Natural killer cell (primary cell): ENCODE data around the gene UROS. TPM values are rescaled to one million over a fixed set of nuclear protein-coding genes. Genes with fewer than 3 reads are reported as not detected.

ENCODE experiments used
- ATAC-seq, 3 donors: fragments of 150-1000 bp in 2 of 3; fragments of 200-7000 bp in 1 of 3; cut with Tn5 transposase; 1 replicate in 1 of 3; 2 replicates in 2 of 3; pipeline ENCODE4 v1.10.0; 2021; ENCODE audit warnings: mild to moderate bottlenecking in 2 of 3, moderate library complexity in 2 of 3
- DNase-seq, 2 donors: peaks; one replicate each; pipeline versions ENCODE4 v3.0.0 to v3.0.0-alpha.2; 2013 to 2021; ENCODE audit warnings: mixed read lengths in 1 of 2
- H3K27ac ChIP-seq: one replicate; pipeline ENCODE4 v1.5.1; 2013; ENCODE audit warnings: mild to moderate bottlenecking, low read length
- H3K27me3 ChIP-seq: one replicate; pipeline ENCODE4 v1.6.1; 2013; ENCODE audit warnings: low read length; ENCODE audit not compliant: control insufficient read depth, insufficient read depth
- H3K36me3 ChIP-seq: one replicate; pipeline ENCODE4 v1.6.1; 2013; ENCODE audit warnings: low read length; ENCODE audit not compliant: control insufficient read depth, insufficient read depth
- H3K4me1 ChIP-seq: one replicate; pipeline ENCODE4 v1.6.1; 2013; ENCODE audit warnings: low read length; ENCODE audit not compliant: control insufficient read depth, insufficient read depth
- H3K4me3 ChIP-seq: one replicate; pipeline ENCODE4 v1.5.1; 2013; ENCODE audit warnings: low read length
- H3K9me3 ChIP-seq: one replicate; pipeline ENCODE4 v1.6.1; 2013; ENCODE audit warnings: low read length; ENCODE audit not compliant: control insufficient read depth, insufficient read depth
- H3K27ac Mint-ChIP-seq, 2 donors: one replicate each; pipeline ENCODE4 v1.8.0; 2022; ENCODE audit warnings: mild to moderate bottlenecking in 2 of 2, mixed read lengths in 2 of 2, moderate library complexity in 1 of 2
- H3K27me3 Mint-ChIP-seq, 2 donors: one replicate each; pipeline ENCODE4 v1.8.0; 2022; ENCODE audit warnings: low read depth in 2 of 2, mixed read lengths in 2 of 2
- H3K36me3 Mint-ChIP-seq: one replicate; pipeline ENCODE4 v1.8.0; 2022; ENCODE audit warnings: mixed read lengths
- H3K4me1 Mint-ChIP-seq, 2 donors: one replicate each; pipeline ENCODE4 v1.8.0; 2022; ENCODE audit warnings: mixed read lengths in 2 of 2
- H3K4me3 Mint-ChIP-seq: one replicate; pipeline ENCODE4 v1.8.0; 2022; ENCODE audit warnings: mild to moderate bottlenecking, moderate library complexity, mixed read lengths
- H3K9me3 Mint-ChIP-seq, 2 donors: one replicate each; pipeline ENCODE4 v1.8.0; 2022; ENCODE audit warnings: mixed read lengths in 2 of 2
- WGBS: methylation state at CpG from one replicate; pipeline ENCODE4 v1.1.7; 2013; ENCODE audit warnings: missing lambda C conversion rate; ENCODE audit not compliant: insufficient coverage; 5-methylcytosine and 5-hydroxymethylcytosine counted together
- intact Hi-C: fragments of 100-400 bp; cut with micrococcal nuclease; formaldehyde crosslinking; loops from one replicate; pipeline ENCODE4 v1.14.2; 2022
- total RNA-seq, 4 donors: library from RNA; stranded (reverse); fragments of 120-200 nt in 1 of 4; gene quantifications; one replicate each; pipeline versions ENCODE4 v1.2.3 to v1.2.4, GENCODE V29; 2013 to 2022
- TF ChIP-seq, protein P1 (sequence below): fragments of 200-600 bp; IDR thresholded peaks from one replicate; pipeline ENCODE4 v1.8.0; 2022; ENCODE audit warnings: antibody characterized with exemption

UROS gene
- total RNA-seq, 3 donors from 2014 or later (not counting 1 experiment from before 2014, with no cell fraction given), result 29.1 to 42.5 (median 35.2) TPM

DNA sequence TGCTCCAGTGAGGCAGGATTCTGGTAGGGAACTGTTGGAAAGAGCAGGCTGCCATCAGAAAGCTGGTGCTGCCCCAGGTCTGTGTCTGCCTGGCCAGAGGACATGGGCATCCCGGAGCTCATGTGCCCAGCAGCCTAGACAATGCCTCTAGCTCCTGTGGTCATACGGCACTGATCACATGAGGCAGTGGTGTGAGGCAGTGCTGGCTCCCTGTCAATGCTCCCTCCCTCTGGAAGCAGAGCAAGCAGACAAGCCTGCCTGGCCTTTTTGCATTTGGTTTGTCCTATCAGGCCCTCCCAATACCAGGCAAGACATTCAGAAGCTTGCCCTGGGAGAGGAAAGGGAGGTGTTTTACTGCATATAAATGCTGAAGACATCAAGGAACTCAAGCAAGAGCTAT lies 27.9 kb downstream of the UROS start:
- intact Hi-C loops, result no loop called here
- ATAC-seq (no peak), DNase-seq (no peak)
- Mint-ChIP-seq H3K4me1 (peaks cover 9% of the 10 kb centered on the region in 2 donors), H3K27ac (peak overlapping the region in 1 of 2 donors; percentile 7), H3K9me3 (no peaks in the 10 kb centered on the region), H3K27me3 (no peaks in the 10 kb centered on the region), H3K36me3 (peaks cover 12% of the 10 kb centered on the region), H3K4me3 (no peak overlapping the region)
- H3K4me3 ChIP-seq, result no peak overlapping the region
- TF ChIP-seq, protein P1, sequence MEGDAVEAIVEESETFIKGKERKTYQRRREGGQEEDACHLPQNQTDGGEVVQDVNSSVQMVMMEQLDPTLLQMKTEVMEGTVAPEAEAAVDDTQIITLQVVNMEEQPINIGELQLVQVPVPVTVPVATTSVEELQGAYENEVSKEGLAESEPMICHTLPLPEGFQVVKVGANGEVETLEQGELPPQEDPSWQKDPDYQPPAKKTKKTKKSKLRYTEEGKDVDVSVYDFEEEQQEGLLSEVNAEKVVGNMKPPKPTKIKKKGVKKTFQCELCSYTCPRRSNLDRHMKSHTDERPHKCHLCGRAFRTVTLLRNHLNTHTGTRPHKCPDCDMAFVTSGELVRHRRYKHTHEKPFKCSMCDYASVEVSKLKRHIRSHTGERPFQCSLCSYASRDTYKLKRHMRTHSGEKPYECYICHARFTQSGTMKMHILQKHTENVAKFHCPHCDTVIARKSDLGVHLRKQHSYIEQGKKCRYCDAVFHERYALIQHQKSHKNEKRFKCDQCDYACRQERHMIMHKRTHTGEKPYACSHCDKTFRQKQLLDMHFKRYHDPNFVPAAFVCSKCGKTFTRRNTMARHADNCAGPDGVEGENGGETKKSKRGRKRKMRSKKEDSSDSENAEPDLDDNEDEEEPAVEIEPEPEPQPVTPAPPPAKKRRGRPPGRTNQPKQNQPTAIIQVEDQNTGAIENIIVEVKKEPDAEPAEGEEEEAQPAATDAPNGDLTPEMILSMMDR, result no peak
- H3K4me1 ChIP-seq, result peaks cover 16% of the 10 kb centered on the region
- H3K27ac ChIP-seq, result no peak overlapping the region
- H3K36me3 ChIP-seq, result peaks cover 29% of the 10 kb centered on the region
- 100% methylated on average over 2 of the region's 2 CpGs for WGBS
- no peaks in the 10 kb centered on the region for H3K27me3 ChIP-seq
- H3K9me3 ChIP-seq, result no peaks in the 10 kb centered on the region

DNA sequence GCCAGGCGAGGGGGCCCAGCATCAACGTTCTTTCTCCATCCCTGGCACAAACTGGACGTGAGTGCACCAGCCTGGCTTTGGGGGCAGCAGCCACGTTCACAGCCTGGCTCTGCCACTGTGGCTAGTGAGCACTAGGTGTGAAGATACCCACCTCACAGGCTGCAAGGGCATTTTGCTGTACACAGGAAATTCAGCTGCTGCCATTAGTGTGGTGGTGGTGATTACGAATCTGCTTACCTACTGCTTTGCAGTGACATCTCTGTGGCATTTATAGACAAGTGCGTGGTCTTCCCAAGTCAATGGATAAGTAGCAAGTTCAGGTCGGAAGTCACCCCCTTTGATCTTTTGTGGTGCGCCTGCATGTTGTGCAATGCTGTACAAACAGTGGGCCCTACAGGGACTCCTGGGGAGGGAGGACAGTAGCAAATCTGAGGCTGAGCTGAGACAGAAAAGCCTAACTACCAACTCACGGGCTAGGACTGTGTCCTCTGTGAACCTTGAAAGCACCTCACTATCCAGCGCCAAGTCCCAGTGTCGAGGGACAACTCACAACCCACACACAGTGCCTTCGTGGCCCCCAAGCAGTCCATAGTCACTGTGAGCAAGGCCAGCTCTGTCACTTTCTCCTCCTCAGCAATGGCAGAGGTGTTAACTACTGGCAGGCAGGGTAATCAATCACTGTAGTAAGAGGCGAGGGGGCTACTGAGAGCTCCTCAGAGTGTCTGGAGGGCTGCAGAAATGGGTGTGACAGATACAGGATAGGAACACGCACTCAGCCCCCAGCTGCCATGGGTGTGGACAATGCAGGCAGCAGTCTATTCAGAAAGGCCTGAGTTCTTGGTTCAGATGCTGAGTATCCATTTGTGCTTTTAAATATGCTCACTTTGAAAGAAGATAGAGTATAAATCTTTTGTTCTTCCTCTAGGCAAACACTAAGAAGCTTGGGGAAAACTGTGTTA lies 30.4 kb downstream of the UROS start:
- Histone ChIP-seq H3K4me3 (no peak overlapping the region), H3K9me3 (no peaks in the 10 kb centered on the region), H3K36me3 (peaks cover 22% of the 10 kb centered on the region), H3K27ac (peak overlapping the region; percentile 67), H3K27me3 (no peaks in the 10 kb centered on the region), H3K4me1 (peaks cover 37% of the 10 kb centered on the region)
- Mint-ChIP-seq H3K36me3 (peaks cover 12% of the 10 kb centered on the region), H3K4me3 (no peak overlapping the region), H3K27ac (peak overlapping the region; percentile 84 to 85), H3K4me1 (peaks cover 21% of the 10 kb centered on the region in 2 donors), H3K9me3 (no peaks in the 10 kb centered on the region), H3K27me3 (no peaks in the 10 kb centered on the region)
- ATAC-seq (peak; percentile 73 to 86 (median 76)), DNase-seq (peak; percentile 24 to 38)
- intact Hi-C loops, result no loop called here
- TF ChIP-seq, protein P1, result no peak
- 73% methylated on average over 14 of the region's 14 CpGs for WGBS

DNA sequence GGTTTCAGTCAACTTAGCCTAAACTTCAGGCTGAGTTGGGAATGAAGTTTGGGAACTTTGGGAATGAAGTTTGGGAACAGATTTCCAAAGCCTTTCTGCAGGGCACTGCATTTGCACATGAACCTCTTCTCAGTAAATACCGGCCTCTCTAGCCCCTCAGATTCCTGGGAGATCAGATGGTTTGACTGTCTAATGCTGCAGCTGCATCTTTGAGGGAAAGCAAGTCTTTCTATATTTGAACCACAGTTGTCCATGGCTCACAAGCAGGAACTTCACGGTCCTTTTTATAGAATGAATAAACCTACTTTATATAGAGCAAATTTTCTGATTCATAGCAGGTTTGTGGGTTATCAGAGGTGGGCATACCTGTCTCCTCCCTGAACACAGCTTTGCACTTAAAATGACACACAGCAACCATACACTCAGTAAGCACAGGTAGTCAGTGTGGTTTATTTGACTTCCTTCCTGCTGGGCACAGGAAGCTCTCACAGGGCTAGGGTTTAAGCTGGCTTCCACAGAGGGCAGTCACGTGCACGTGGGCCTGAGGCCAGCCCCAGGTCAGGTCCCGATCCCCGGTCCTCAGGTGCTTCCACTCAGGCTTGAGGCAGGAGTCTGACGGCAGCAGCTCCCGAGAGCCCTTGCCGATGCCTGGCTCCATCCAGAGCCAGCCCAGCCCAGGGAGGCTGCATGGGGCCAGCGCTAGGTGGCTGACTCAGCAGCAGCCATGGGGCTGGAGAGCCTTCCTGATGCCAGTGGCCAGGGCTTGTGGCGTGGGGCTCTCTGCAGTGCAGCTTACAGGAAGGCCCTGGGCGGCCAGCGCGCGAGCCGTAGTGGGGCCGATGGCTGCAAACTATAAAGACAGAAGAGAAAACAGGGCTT lies 34.7 kb downstream of the UROS start:
- Histone ChIP-seq H3K4me1 (peaks cover 43% of the 10 kb centered on the region), H3K4me3 (no peak overlapping the region), H3K36me3 (peaks cover 4% of the 10 kb centered on the region), H3K27me3 (no peaks in the 10 kb centered on the region), H3K27ac (peak overlapping the region; percentile 4), H3K9me3 (no peaks in the 10 kb centered on the region)
- WGBS, result 69% methylated on average over 16 of the region's 17 CpGs
- no peak overlapping the region for H3K4me3 Mint-ChIP-seq
- H3K4me1 Mint-ChIP-seq, result peaks cover 25 to 28% of the 10 kb centered on the region in 2 donors
- TF ChIP-seq, protein P1, result no peak
- DNase-seq, result no peak
- H3K27me3 Mint-ChIP-seq, result no peaks in the 10 kb centered on the region
- intact Hi-C loops, result no loop called here
- H3K9me3 Mint-ChIP-seq, result no peaks in the 10 kb centered on the region
- no peaks in the 10 kb centered on the region for H3K36me3 Mint-ChIP-seq
- peak in 1 of 3 donors; percentile 36 for ATAC-seq
- peak overlapping the region; percentile 44 to 51 for H3K27ac Mint-ChIP-seq
